ENCODE measurements around the gene EEPD1.

EEPD1 gene

DNA sequence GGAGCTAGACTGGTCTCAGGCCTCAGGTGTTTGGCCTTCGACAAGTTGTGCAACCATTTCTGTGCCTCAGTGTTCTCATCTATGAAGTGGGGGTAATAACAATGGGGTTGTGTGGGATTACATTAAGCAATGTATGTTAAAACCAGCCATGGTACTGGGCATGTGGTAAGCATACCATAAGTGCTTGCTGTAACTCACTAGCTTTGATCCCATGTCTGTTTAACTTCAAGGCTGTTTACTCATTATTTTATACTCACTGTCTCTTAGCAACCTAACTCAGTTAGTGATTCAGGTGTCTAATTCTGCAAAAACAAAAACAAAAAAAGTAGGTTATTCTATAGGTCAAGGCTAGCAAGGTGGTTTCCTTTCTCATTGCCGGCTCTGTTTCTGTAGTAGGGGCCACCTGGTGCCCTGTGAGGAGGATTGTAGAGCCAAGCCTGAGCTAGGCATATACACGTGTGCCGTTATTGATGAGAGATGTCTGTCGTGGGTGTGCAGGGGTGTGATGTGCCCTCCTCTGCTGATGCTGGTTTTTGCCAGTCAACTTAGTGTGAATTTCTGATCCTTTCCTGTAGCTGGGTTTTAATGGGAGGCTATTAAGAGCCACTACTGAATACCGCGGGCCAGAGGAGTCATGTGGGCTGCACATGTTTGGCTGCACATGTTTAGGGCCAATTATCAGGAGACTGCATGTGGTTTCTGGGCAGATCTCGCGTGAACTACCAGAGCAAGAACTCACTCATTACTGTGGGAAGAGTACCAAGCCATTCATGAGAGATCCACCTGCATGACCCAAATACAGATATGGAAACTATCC lies 56.2 kb downstream of the EEPD1 start:
- no peak overlapping the region for H3K27ac ChIP-seq
- TF ChIP-seq, protein P1, sequence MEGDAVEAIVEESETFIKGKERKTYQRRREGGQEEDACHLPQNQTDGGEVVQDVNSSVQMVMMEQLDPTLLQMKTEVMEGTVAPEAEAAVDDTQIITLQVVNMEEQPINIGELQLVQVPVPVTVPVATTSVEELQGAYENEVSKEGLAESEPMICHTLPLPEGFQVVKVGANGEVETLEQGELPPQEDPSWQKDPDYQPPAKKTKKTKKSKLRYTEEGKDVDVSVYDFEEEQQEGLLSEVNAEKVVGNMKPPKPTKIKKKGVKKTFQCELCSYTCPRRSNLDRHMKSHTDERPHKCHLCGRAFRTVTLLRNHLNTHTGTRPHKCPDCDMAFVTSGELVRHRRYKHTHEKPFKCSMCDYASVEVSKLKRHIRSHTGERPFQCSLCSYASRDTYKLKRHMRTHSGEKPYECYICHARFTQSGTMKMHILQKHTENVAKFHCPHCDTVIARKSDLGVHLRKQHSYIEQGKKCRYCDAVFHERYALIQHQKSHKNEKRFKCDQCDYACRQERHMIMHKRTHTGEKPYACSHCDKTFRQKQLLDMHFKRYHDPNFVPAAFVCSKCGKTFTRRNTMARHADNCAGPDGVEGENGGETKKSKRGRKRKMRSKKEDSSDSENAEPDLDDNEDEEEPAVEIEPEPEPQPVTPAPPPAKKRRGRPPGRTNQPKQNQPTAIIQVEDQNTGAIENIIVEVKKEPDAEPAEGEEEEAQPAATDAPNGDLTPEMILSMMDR (conservative IDR thresholded peaks at IDR 0.05) = no peak

DNA sequence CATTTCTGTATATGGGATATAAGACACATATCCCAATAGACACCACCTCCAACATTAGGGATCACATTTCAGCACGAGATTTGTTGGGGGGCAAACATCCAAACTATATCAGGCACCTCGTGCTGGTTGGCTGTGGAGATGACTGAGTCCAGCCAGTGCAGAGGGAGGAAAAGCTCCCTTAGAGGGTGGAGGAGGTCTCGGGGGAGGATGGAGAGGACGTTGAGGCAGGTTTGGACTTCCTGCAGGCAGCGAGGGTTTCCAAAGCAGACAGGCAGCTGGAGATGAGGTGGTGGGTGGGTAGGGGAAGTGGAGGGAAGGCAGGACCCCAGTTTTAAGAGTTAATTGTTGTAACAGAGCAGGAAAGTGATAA lies 56.7 kb downstream of the EEPD1 start:
- TF ChIP-seq, protein P1 (conservative IDR thresholded peaks at IDR 0.05) = no peak
- no peak overlapping the region for H3K27ac ChIP-seq

DNA sequence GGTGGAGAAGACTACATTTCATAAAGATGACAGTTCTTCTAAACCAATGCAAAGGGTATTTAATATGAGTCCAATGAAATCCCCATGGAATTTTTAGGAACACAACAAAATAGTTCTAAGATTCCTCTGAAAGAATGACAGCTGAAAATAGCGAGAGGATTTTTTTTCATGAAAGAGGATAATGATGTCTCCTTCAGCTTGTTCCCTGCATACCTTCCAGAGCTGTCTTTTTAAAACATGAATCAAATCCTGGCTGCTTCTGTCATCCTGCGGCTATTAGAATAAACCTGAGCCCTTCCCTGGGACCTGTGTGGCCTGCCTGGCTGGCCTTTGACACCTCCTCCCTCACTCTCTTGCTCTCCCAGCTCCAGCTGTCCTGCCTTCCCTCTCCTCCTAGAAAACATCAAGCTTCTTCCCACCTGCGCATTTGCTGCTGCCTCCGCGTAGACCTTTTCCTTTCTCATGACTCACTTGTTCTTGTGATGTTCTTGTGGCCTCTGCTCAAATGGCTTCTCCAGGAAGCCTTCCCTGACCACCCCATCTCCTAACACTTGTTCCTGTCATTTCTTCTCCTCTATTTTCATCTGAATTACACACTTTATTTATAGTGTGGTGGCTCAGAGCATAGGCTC lies 57.4 kb downstream of the EEPD1 start:
- H3K27ac ChIP-seq = no peak overlapping the region
- TF ChIP-seq, protein P1 (conservative IDR thresholded peaks at IDR 0.05) = no peak

DNA sequence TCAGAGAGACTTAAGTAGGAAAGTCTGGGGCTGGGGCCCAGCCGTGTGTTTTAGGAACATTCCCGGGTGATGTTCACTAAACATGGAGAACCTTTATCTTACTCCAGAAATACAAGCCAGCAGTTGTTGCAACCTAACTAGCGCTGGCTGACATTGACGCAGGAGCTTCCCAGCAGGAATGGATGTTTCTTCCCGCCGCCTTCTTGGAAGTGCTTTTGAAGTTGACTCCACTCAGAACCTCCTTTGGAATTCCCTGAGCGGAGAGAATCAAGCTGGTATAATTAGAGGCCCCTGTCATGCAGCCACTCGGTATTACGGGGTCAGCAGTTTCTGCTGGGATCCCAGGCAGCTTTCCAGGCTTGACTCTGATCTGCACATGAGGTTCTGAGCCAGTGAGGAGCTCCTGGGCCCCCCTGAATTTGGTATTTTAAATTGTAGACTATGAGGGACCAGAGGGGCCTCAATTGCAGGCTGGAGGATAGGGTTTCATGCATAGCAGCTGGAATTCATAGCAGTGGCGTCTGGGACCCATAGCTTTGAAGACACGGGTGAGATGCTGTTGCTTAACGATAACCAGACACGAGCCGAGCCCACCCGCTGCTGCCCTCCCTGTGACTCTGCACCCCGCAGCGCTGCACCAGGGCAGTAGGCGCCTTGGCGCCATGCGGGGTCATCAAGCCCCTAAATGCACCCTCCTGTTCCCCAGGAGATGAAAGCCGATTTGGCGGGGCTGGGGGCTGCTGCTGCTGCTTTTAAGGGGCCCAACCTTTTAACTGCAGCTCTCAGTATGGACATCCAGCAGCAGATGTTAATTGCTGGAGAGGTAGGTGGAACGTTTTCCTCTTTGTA lies 61.8 kb downstream of the EEPD1 start:
- TF ChIP-seq, protein P1 (conservative IDR thresholded peaks at IDR 0.05) = no peak
- no peak overlapping the region for H3K27ac ChIP-seq

DNA sequence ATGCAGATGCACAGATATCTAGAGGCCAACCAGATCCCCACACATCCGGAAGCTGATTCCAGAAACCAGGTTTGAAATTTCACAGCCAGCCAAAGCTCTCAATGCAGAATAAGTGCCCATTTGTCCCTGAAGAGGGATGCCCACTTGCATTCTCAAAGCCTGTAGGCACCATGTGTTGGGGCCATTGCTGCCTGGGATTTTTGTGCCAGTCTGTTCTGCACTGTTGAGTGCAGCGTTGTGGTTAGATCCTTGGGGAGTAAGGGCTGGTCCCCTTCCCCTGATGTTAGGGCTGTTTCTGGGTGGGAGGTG lies 62.4 kb downstream of the EEPD1 start:
- no peak overlapping the region for H3K27ac ChIP-seq
- TF ChIP-seq, protein P1 (conservative IDR thresholded peaks at IDR 0.05) = no peak

GRCh38 chr7:36216063-36216684 lies 63.1 kb downstream of the EEPD1 start:
- H3K27ac ChIP-seq = no peak overlapping the region
- TF ChIP-seq, protein P1 (conservative IDR thresholded peaks at IDR 0.05) = no peak

Data from VCaP (cell line).